GOT3 (cell line): ENCODE results near the gene KIF26B.

Source experiments
- DNase-seq: peaks from one replicate; lab custom pipeline; 2025; ENCODE audit warnings: mixed read lengths; lab: John Stamatoyannopoulos, UW

The KIF26B gene

GRCh38 chr1:245420926-245421325, 266.1 kb downstream of the KIF26B start:
- no peak for DNase-seq

GRCh38 chr1:245428681-245429080, 273.9 kb downstream of the KIF26B start:
- DNase-seq: no peak

- no peak for DNase-seq
These were observed 276.9 kb downstream of the KIF26B start for GRCh38 chr1:245431706-245432105.

- DNase-seq: no peak
These were observed 277.6 kb downstream of the KIF26B start for GRCh38 chr1:245432228-245432875.

GRCh38 chr1:245433561-245433960, 278.8 kb downstream of the KIF26B start:
- no peak for DNase-seq

GRCh38 chr1:245434280-245434679, 279.5 kb downstream of the KIF26B start:
- DNase-seq: no peak

- no peak for DNase-seq
These were observed 281.6 kb downstream of the KIF26B start for GRCh38 chr1:245436407-245436806.

- DNase-seq: no peak
These were observed 282.7 kb downstream of the KIF26B start for GRCh38 chr1:245437369-245438062.

GRCh38 chr1:245440922-245441321, 286.1 kb downstream of the KIF26B start:
- no peak for DNase-seq

- no peak for DNase-seq
These were observed 286.9 kb downstream of the KIF26B start for GRCh38 chr1:245441689-245442088.

- no peak for DNase-seq
These were observed 289.5 kb downstream of the KIF26B start for GRCh38 chr1:245444147-245444828.

GRCh38 chr1:245444945-245445344, 290.2 kb downstream of the KIF26B start:
- no peak for DNase-seq

GRCh38 chr1:245448531-245448930, 293.7 kb downstream of the KIF26B start:
- DNase-seq: no peak

- DNase-seq: no peak
These were observed 294.2 kb downstream of the KIF26B start for GRCh38 chr1:245448975-245449431.

- no peak for DNase-seq
These were observed 298.8 kb downstream of the KIF26B start for GRCh38 chr1:245453541-245453940.

- no peak for DNase-seq
These were observed 299.3 kb downstream of the KIF26B start for GRCh38 chr1:245454051-245454450.

GRCh38 chr1:245457562-245457961, 302.8 kb downstream of the KIF26B start:
- no peak for DNase-seq

GRCh38 chr1:245458234-245458633, 303.4 kb downstream of the KIF26B start:
- no peak for DNase-seq

- DNase-seq: no peak
These were observed 304.0 kb downstream of the KIF26B start for GRCh38 chr1:245458761-245459174.

- no peak for DNase-seq
These were observed 304.8 kb downstream of the KIF26B start for GRCh38 chr1:245459621-245460020.

GRCh38 chr1:245461681-245462080, 306.9 kb downstream of the KIF26B start:
- DNase-seq: no peak

GRCh38 chr1:245462161-245462560, 307.4 kb downstream of the KIF26B start:
- DNase-seq: no peak
